H1 (cell line): ENCODE data around the gene PTPRC. TPM values are rescaled to one million over a fixed set of nuclear protein-coding genes. Genes with fewer than 3 reads are reported as not detected.
"Not testable (repeated sequence)": the region's sequence is repeated elsewhere in the genome, so short reads cannot be mapped to it uniquely, and the experiment has no call there.

Source experiments
- CTCF ChIA-PET: fragments of 300-600 bp; sonication (Branson Sonifier 250); formaldehyde crosslinking; loops from one replicate; lab custom pipeline; 2021; ENCODE audit not compliant: partially characterized antibody; lab: Charles Lee
- POLR2A ChIA-PET: fragments of 300-600 bp; sonication (Branson Sonifier 250); formaldehyde crosslinking; loops from one replicate; lab custom pipeline; 2021; ENCODE audit warnings: inconsistent platforms; ENCODE audit not compliant: partially characterized antibody; lab: Charles Lee
- DNase-seq, 2 experiments: peaks; one replicate each; pipeline versions ENCODE4 v3.0.0 to v3.0.0-alpha.2; 2010 to 2022; ENCODE audit warnings: low spot score in 2 of 2, low read depth in 1 of 2, mixed read lengths in 1 of 2
- FAIRE-seq: peaks from 2 replicates; lab custom pipeline; 2011; peaks lifted over from hg19 to GRCh38; lab: Jason Lieb, UNC
- H2AFZ ChIP-seq: 2 replicates; pipeline ENCODE4 v1.8.1; 2012; ENCODE audit warnings: low read length, inconsistent platforms
- H2AK5ac ChIP-seq: 2 replicates; pipeline ENCODE4 v1.6.1; 2013; ENCODE audit warnings: low read depth, low read length
- H2BK120ac ChIP-seq: replicated peaks from 2 replicates; pipeline ENCODE3; 2013; ENCODE audit warnings: low read depth, low read length, inconsistent platforms
- H2BK12ac ChIP-seq: 2 replicates; pipeline ENCODE4 v1.6.1; 2013; ENCODE audit warnings: low read depth, low read length
- H2BK15ac ChIP-seq: 2 replicates; pipeline ENCODE4 v1.6.1; 2013; ENCODE audit warnings: low read length
- H2BK20ac ChIP-seq: 2 replicates; pipeline ENCODE4 v1.6.1; 2013; ENCODE audit warnings: low read length
- H2BK5ac ChIP-seq: 2 replicates; pipeline ENCODE4 v1.6.1; 2013; ENCODE audit warnings: low read depth, low read length
- H3K14ac ChIP-seq: 2 replicates; pipeline ENCODE4 v1.6.1; 2013; ENCODE audit warnings: inconsistent platforms; ENCODE audit not compliant: insufficient read length
- H3K18ac ChIP-seq: 2 replicates; pipeline ENCODE4 v1.6.1; 2013; ENCODE audit warnings: low read length; ENCODE audit errors: extremely low read depth
- H3K23ac ChIP-seq: 2 replicates; pipeline ENCODE4 v1.6.1; 2013; ENCODE audit warnings: inconsistent platforms; ENCODE audit not compliant: insufficient read length
- H3K23me2 ChIP-seq: 2 replicates; pipeline ENCODE4 v1.6.1; 2013; ENCODE audit warnings: low read depth, low read length
- H3K27ac ChIP-seq: 2 replicates; pipeline ENCODE4 v1.6.1; 2011; ENCODE audit warnings: low read depth, low read length, inconsistent platforms
- H3K27me3 ChIP-seq, 4 experiments: replicated peaks in 1 of 4; 1 replicate in 1 of 4; 2 replicates in 3 of 4; pipeline versions ENCODE4 v1.6.1 to v1.8.1; 2011 to 2013; ENCODE audit warnings: low read length in 3 of 4, mild to moderate bottlenecking in 3 of 4, inconsistent platforms in 2 of 4, mixed read lengths in 2 of 4, moderate library complexity in 1 of 4; ENCODE audit not compliant: control insufficient read depth in 3 of 4, insufficient read depth in 3 of 4; ENCODE audit errors: extremely low read depth in 1 of 4
- H3K36me3 ChIP-seq, 4 experiments: 2 replicates each; pipeline versions ENCODE4 v1.6.1 to v1.8.1; 2011 to 2013; ENCODE audit warnings: mild to moderate bottlenecking in 4 of 4, low read length in 3 of 4, moderate library complexity in 2 of 4, control low read depth in 1 of 4, inconsistent platforms in 1 of 4; ENCODE audit not compliant: insufficient read depth in 4 of 4, control insufficient read depth in 2 of 4
- H3K4ac ChIP-seq: replicated peaks from 2 replicates; pipeline ENCODE3; 2013; ENCODE audit warnings: low read length, low read depth, mixed read lengths, inconsistent platforms; ENCODE audit not compliant: insufficient read length
- H3K4me1 ChIP-seq, 4 experiments: replicated peaks in 1 of 4; 1 replicate in 1 of 4; 2 replicates in 3 of 4; pipeline versions ENCODE4 v1.6.1 to v1.8.1; 2011 to 2013; ENCODE audit warnings: low read length in 3 of 4, inconsistent platforms in 2 of 4, mixed read lengths in 1 of 4; ENCODE audit not compliant: insufficient read depth in 4 of 4, control insufficient read depth in 3 of 4
- H3K4me2 ChIP-seq, 2 experiments: 2 replicates each; pipeline versions ENCODE4 v1.6.1 to v1.8.1; 2011 to 2013; ENCODE audit warnings: low read depth in 2 of 2, low read length in 2 of 2, control low read depth in 1 of 2, inconsistent platforms in 1 of 2, mild to moderate bottlenecking in 1 of 2; ENCODE audit not compliant: insufficient read depth in 1 of 2
- H3K4me3 ChIP-seq, 4 experiments: fragments of 200-600, 300-600 bp in 1 of 4; sonication (generic), shearing (Covaris generic), sonication (Bioruptor Twin) in 1 of 4; 2 replicates each; pipeline versions ENCODE4 v1.5.1 to v1.8.1; 2011 to 2016; ENCODE audit warnings: low read length in 4 of 4, low read depth in 3 of 4, control low read depth in 2 of 4, inconsistent platforms in 2 of 4, mild to moderate bottlenecking in 2 of 4, mixed read lengths in 1 of 4, moderate library complexity in 1 of 4; ENCODE audit not compliant: insufficient read depth in 2 of 4; ENCODE audit errors: extremely low read depth in 1 of 4
- H3K56ac ChIP-seq: replicated peaks from 2 replicates; pipeline ENCODE3; 2013; ENCODE audit warnings: low read depth, mild to moderate bottlenecking, mixed read lengths, low read length, inconsistent platforms; ENCODE audit not compliant: insufficient read length
- H3K79me1 ChIP-seq: 2 replicates; pipeline ENCODE4 v1.6.1; 2013; ENCODE audit warnings: low read depth, low read length, control low read depth
- H3K79me2 ChIP-seq, 2 experiments: 2 replicates each; pipeline versions ENCODE4 v1.6.1 to v1.8.1; 2012 to 2013; ENCODE audit warnings: low read length in 2 of 2, mild to moderate bottlenecking in 2 of 2, inconsistent platforms in 1 of 2; ENCODE audit not compliant: insufficient read depth in 2 of 2, control insufficient read depth in 1 of 2
- H3K9ac ChIP-seq, 4 experiments: replicated peaks in 1 of 4; 1 replicate in 1 of 4; 2 replicates in 3 of 4; pipeline versions ENCODE4 v1.6.1 to v1.8.1; 2011 to 2013; ENCODE audit warnings: low read depth in 3 of 4, low read length in 3 of 4, control low read depth in 2 of 4, mild to moderate bottlenecking in 2 of 4, moderate library complexity in 2 of 4, inconsistent platforms in 1 of 4; ENCODE audit errors: extremely low read depth in 1 of 4
- H3K9me3 ChIP-seq, 2 experiments: 2 replicates each; pipeline versions ENCODE4 v1.6.1 to v1.8.1; 2012 to 2013; ENCODE audit warnings: mild to moderate bottlenecking in 2 of 2, moderate library complexity in 2 of 2, control low read depth in 1 of 2, inconsistent platforms in 1 of 2, low read depth in 1 of 2, low read length in 1 of 2, mixed read lengths in 1 of 2; ENCODE audit not compliant: insufficient read depth in 2 of 2
- H4K20me1 ChIP-seq, 2 experiments: replicated peaks in 1 of 2; 2 replicates each; pipeline versions ENCODE3 to v1.8.1; 2011 to 2013; ENCODE audit warnings: inconsistent platforms in 2 of 2, low read length in 2 of 2, mild to moderate bottlenecking in 1 of 2; ENCODE audit not compliant: insufficient read depth in 2 of 2, control insufficient read depth in 1 of 2
- H4K5ac ChIP-seq: 2 replicates; pipeline ENCODE4 v1.6.1; 2013; ENCODE audit warnings: low read length, low read depth, mixed read lengths, inconsistent platforms; ENCODE audit not compliant: insufficient read length
- H4K8ac ChIP-seq: 2 replicates; pipeline ENCODE4 v1.8.0; 2013; ENCODE audit warnings: mild to moderate bottlenecking, moderate library complexity, low read length, inconsistent platforms; ENCODE audit not compliant: insufficient read depth; ENCODE audit errors: extremely low read depth
- H4K91ac ChIP-seq: replicated peaks from 2 replicates; pipeline ENCODE3; 2013; ENCODE audit warnings: low read length, mixed read lengths, inconsistent platforms; ENCODE audit not compliant: insufficient read length
- WGBS, 2 experiments: shearing (Covaris generic) in 1 of 2; methylation state at CpG; one replicate each; pipeline versions ENCODE4 v1.1.6 to v1.1.7; 2013 to 2015; ENCODE audit warnings: low lambda C conversion rate in 2 of 2, mixed read lengths in 2 of 2, inconsistent platforms in 1 of 2, low coverage in 1 of 2, missing lambda C conversion rate in 1 of 2; ENCODE audit not compliant: insufficient replicate concordance in 2 of 2, insufficient coverage in 1 of 2, insufficient read length in 1 of 2; ENCODE audit errors: extremely low coverage in 1 of 2, missing lambda C conversion rate in 1 of 2; 5-methylcytosine and 5-hydroxymethylcytosine counted together
- polyA plus RNA-seq, 7 experiments: library from polyadenylated mRNA; depleted of rRNA in 3 of 7; stranded (reverse) in 5 of 7; unstranded in 2 of 7; fragments of >200 nt in 5 of 7; fragments of 200-250 nt in 2 of 7; gene quantifications; 1 replicate in 5 of 7; 2 replicates in 1 of 7; 4 replicates in 1 of 7; pipeline versions ENCODE4 v1.2.1 to v1.2.3, GENCODE V29; 2011 to 2013; ENCODE audit warnings: missing spikeins in 2 of 7, mixed read lengths in 2 of 7
- total RNA-seq: library from RNA; stranded (reverse); fragmentation: NEBNext Ultra II Directional; extraction: Animal tissue kit (Norgen Biotek cat#: 25700); gene quantifications from 2 replicates; pipeline ENCODE4 v1.2.1, GENCODE V29; 2021

Gene PTPRC
- total and polyA plus RNA-seq, 2 of the 8 experiments (the other 6 are each of a cell fraction or from before 2014, with no cell fraction given): 0.05 TPM; not detected in 1

DNA sequence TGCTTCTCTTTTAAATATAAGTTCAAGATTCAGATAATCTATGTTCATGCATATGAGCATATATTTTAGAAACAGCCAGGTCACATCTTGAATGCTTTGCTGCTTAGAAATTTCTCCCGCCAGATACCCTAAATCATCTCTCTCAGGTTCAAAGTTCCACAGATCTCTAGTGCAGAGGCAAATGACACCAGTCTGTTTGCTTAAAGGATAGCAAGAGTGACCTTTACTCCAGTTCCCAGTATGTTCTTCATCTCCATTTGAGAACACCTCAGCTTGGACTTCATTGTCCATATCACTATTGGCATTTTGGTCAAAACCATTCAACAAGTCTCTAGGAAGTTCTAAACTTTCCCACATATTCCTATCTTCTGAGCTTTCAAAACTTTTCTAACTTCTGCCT is 37.5 kb upstream of the PTPRC start:
- WGBS, 2 experiments: 100% methylated on average over 1 of the region's 1 CpG; no CpG with 5 or more reads in 1 of the 2 experiments
- H2AFZ ChIP-seq, H2BK20ac ChIP-seq, H2BK5ac ChIP-seq, H3K23ac ChIP-seq, H2BK12ac ChIP-seq, FAIRE-seq, H3K9ac ChIP-seq, H3K4me1 ChIP-seq, H3K4me3 ChIP-seq, CTCF ChIA-PET, H3K4me2 ChIP-seq, H3K79me1 ChIP-seq, H4K91ac ChIP-seq, H3K27ac ChIP-seq, DNase-seq, H2AK5ac ChIP-seq, H4K8ac ChIP-seq, H2BK15ac ChIP-seq, H3K4ac ChIP-seq, H4K5ac ChIP-seq, H3K23me2 ChIP-seq, H3K36me3 ChIP-seq, H4K20me1 ChIP-seq, POLR2A ChIA-PET, H3K18ac ChIP-seq, H3K56ac ChIP-seq, H3K27me3 ChIP-seq, H3K14ac ChIP-seq, H2BK120ac ChIP-seq, H3K79me2 ChIP-seq: not testable (repeated sequence)
- peaks cover 0 to 10% of the 10 kb centered on the region in 2 experiments; a peak in 1 of 4 replicates for H3K9me3 ChIP-seq
